Measurements from ENCODE around the gene FGGY.
"Not testable (repeated sequence)": the region's sequence is repeated elsewhere in the genome, so short reads cannot be mapped to it uniquely, and the experiment has no call there.

FGGY gene

DNA sequence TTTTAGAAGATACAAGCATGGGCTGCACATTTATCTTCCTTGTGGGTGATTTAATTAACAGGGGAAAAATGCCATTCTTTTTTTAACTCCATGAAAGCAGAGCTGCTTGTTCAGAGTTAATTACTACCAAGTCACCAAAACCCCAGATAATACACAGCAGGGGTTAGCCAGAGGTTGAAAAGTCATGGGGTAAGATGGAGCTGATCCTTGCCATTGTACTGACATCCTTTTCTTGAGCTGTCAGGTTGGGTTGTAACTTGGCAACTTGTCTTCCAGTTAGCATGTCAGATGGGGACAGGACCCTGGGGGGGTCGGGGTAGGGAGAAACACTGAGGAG is 260.6 kb downstream of the FGGY start:
- no peak for DNase-seq

DNA sequence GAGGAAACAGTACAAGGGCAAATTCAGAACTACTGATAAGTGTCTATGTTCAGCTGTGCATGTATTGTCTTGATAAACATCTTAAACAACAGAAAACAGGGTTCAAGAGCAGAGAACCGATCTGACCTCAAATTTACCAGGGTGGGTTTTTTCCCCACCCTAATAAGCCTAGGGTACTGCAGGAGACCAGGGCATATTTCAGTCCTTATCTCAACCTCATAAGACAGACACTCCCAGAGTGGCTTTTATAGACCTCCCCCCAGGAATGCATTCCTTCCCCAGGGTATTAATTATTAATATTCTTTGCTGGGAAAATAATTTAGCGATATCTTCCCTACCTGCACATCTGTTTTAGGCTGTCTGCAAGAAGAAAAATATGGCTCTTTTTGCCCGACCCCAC is 261.7 kb downstream of the FGGY start:
- not testable (repeated sequence) for DNase-seq

DNA sequence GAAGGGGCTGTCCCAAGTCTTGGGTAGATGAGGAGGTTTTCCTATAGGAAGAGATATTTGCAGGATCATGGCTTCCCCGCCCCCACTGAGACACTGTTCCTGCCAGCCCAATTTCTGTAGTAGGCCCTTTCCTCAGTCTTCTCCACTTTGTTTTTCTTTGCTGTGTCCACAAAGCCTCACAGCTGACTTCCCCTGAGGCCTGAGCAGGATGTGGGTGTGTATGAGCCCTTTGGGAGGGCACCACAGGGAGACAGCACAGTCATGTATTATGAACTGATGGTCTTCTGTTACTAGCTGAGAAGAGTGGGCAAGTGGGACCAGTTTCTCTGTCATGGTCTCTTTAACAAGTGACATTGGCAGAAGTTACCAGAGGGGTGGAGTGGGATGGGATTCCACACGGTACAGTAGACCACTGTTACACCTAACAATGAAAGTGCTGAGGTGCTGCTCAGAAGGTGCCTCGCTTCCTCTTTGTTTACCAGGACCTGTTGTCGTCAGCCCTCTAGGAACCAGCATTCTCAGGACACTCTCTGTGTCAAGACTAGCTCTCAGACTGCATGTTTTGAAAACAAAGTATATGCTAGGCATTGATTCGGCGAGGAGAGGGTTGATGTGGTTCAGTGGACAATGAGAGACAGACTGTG is 264.0 kb downstream of the FGGY start:
- no peak for DNase-seq

DNA sequence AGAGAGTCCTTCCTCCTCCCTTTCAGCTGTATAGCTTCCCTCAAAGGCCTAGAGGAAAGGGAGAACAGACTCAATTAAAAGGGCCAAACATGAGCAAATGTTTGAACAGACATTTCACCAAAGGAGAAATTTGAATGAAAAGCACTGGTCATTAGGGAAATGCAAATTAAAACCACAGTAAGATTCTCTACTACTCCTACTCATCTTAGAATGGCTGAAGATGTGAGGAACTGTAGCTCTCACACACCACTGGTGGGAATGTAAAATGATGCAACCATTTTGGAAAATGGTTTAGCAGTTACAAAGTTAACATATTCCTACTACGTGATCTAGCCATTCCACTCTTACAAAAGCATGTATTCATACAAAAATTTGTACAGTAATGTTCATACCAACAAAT is 264.9 kb downstream of the FGGY start:
- DNase-seq = no peak

DNA sequence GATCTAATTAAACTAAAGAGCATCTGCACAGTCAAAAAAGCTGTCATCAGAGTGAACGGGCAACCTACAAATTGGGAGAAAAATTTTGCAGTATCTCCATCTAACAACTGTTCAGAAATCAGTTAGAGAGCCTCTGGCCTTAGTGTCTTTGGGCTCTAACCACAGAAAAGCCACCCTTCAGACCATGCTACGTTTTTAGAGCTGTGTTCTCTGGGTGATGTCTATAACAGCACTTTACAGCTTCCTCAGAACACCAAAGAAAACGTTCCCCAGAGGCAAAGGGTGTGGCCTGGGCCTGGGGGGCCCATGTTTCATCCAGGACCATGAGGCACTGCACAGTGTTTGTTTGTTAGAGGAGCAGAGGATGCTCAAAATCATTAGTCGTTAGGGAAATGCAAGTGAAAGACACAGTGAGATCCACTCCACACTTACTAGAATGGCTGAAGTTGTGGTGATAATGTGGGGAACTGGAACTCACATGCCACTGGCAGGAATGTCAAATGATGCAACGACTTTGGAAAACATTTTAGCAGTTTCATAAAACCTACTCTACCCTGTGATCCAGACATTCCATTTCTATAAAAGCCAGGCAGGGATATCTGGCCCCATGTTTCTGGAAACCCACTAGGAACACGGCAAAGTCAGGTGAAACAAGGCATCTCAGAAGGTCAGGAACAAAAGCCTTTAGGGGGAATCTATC is 267.4 kb downstream of the FGGY start:
- no peak for DNase-seq

DNA sequence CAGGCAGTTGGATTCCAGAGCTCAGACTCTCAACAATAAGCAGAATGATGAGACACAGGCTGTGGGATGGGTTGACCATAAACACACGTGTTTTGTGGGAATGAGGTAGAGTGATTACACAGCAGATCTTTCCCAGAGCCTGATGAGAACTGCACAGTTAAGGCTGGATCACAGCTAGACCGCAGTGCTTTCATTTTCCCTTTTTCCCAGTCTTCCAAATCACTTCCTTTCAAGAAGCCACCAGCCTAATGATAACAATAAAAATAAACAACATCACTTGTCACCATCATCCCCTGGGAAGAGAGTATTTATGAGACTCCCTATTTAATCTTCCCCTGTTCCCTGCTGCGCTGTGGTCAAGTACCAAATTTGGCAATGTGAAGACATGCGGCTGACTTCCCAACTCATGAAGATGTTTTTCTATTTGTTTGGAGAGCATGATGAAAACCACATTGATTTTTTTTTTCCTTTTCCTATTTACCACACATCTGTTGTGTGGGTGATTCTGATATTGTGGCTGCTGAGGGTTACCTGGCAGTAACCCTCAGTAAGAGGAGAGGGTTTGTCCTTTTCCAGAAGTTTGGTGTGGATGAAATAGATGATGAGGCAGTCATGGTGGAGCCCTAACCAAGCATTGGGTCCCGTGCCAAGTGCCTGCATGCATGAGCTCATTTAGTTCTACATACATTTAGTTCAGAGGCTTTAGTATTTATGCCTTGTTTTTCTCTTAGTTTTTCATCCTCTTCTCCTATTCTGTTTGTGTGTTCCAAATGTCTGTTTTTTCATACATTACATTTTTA is 268.9 kb downstream of the FGGY start:
- no peak for DNase-seq

DNA sequence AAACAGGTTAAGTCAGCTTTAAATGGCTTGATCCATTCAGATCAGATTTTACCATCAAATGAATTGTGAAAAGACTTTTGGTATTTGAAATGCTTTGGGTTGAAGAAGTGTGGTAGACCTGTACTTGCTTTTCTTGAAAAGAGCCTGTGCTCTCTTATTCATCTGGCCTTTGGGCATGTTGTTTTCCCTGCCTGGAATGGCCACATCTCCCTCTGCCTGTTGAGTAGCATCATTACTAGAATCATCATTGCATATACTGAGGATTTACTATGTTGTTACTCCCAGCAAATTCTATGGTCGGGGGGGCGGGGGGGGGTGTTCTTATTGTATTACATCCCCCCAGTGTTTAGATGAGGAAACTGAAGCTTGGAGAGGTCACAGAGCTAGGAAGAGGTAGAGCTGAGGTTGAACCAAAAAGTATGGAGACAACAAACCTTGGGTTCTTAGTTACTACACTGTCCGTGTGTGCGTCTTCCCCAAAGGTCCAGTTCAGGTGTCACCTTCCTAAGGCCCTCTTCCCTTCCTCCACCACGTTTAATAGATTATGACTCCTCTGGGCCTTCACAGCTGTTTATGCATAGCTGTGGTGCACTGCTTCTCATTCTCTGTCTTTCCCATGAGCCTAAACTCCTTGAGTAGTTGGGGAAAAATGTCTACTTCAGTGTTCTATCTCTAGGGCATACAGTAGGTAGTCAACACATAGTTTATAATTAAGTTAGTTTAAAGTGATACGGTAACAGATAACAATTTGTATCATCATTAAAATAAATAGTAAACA is 271.5 kb downstream of the FGGY start:
- no peak for DNase-seq

DNA sequence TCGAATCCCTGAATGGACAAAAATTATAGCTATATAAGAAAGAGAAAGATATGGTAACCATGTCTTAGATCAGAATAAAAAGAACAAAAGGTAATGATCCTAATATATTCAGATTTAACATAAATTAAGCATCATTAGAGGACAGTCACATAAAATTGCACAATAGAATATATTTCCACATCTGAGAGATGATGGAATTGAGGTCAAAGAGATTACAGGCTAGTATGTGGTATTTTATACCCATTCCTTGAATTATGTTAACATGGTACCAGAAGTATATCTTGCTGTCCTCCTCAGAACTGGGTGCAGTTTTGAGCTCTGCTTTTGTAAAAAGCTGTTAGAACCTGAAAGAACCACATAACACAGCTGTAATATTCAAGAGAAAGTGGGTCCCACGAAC is 272.3 kb downstream of the FGGY start:
- DNase-seq = no peak

DNA sequence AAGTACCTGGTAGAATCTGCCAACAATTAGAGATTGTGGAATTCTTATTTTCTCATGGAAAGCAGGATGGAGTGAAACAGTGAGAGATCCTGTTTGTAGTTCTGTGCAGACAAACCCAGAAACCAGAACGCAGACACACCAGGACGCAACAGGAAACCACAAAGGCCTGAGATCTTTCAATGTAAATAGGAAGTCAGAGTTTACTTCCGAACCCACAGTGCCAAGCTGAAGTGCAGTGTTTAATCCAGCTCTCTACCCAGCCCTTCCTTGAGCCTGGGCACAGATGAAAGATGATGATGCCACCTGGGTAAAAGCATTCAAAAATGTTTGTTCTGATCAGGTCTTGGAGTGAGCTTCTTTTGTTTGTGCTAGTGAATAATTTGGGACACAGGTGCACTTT is 273.6 kb downstream of the FGGY start:
- DNase-seq = no peak

DNA sequence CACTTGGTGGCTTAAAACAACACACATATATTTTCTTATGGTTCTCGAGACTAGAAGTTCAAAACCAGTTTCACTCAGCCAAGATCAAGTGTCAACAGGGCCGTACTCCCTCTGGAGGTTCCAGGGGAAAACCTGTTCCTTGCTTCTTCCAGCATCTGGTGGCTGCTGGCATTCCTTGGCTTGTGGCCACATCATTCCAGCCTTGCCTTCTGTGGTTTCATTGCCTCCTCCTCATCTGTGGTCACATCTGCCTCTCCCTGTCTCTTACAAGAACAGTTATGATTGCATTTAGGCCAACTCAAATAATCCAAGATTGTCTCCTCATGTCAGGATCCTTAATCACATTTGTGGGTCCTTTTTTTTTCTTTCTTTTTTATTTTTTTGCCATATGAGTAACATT is 277.2 kb downstream of the FGGY start:
- no peak for DNase-seq

DNA sequence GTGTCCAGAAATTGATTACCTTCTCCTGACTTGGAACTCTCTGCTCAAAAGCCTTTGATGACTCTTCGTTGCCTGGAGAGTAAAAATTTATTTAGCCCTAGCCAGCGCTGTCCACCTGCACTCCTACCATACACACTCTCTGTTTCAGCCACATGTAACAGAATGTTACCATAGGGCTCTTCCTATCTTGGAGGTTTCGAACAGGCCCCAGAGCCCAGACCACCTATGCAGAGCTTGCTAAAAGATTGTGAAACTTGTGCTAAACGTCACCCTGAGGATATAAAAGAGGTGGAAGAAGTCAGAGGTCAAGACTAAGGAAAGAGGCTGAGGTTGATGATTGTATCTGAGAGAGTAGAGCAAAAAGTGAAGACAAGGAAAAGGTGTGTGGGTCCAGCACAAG is 280.9 kb downstream of the FGGY start:
- DNase-seq = no peak

DNA sequence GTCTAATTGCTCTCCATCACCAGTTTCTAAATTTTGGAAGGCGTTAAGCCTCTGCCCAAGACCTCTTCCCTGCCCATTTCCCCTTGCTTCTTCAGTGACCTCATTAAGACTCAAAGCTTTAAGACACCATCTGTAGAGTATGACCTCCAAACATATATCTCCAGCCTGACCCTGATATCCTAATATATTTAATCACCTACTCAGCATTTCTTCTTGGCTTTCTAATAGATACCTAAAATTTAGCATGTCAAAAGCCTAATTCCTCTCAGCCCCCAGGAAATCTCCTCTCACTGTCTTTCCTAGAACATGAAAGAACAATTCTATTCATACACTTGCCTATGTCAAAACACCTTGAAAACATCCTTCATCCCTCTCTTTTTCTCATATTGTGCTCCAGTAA is 282.3 kb downstream of the FGGY start:
- DNase-seq = no peak

DNA sequence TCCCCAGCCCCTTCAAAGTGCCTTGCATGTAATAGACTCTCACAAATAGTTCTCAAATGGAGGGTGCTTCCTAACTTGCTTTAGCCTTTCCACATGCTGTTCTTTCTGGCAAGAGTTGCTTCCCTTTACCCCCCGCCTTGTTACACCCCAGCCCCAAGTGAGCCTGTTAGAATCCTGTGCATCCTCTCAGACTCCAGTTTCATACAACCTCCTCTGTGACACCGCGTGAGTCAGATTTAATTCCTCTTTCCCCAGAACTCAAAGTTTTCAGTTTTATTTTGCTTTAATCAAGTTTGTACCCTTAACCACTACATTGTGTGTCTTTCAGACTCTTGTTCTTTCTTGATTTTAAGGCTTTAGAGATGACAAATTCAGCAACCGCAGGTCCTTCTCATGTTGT is 283.4 kb downstream of the FGGY start:
- no peak for DNase-seq

DNA sequence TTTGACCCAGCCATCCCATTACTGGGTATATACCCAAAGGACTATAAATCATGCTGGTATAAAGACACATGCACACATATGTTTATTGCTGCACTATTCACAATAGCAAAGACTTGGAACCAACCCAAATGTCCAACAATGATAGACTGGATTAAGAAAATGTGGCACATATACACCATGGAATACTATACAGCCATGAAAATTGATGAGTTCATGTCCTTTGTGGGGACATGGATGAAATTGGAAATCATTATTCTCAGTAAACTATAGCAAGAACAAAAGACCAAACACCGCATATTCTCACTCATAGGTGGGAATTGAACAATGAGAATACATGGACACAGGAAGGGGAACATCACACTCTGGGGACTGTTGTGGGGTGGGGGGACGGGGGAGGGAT is 295.5 kb downstream of the FGGY start:
- not testable (repeated sequence) for DNase-seq

DNA sequence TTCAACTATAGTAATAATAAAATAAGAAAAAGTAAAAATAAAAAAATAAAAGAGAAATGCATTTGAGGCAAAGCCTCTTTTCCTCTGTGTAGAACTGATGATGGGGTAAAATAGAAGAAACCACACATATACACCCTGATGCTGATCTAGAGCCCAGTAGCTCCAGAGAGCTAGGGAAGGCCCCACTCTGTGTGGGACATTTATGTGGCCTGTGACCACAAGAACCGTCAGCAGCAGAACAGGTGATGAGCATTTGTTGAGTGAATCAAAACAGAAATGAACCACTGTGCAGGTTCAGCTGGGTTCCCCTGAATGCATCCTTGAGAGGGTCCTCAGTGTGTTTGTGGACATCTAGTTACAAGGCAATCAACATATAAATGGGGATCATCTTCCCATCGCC is 296.0 kb downstream of the FGGY start:
- no peak for DNase-seq

DNA sequence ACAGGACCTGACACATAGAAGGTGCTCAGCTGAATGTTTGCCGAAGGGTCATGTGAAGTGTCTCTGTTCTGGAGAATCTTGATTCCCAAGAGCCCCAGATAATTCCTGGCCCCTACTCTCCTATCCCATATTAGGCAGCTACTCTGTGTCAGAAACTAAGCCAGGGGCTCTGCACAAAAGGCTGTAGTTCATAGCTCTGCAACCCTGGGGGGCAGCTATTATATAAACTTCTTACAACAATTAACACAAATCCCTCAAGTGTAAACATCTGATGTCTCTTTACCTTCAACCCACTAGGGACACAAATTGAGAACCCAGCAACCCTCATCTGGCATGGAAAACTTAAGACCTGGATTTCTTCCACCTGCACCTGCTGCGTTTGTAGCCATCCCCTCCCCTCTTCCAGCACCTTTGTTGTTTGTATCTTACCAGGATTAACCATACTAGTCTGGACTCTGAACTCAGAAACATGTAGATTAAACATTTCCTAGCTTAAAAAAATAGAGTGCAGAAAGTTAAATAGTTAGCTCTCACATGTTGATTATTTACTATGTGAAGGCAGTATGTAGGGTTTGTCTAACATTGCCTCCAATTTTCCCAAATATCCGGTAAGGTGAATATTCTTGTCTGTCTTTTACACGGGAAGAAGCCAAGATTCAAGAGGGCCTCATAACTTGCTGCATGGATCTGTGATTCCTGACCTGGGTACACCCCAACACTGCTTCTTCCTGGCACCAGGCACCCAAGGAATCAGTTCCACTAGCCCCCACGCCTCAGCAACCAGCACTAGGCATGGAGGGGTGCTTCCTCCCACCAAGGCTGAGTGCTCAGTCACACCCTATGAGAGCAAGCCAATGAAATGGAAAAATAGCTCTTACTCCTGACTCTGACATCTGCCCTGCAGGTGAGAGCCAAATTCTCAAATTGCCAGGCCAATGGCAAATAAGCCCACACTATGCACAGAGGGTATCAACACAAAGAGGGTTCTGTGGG is 297.2 kb downstream of the FGGY start:
- DNase-seq = no peak

DNA sequence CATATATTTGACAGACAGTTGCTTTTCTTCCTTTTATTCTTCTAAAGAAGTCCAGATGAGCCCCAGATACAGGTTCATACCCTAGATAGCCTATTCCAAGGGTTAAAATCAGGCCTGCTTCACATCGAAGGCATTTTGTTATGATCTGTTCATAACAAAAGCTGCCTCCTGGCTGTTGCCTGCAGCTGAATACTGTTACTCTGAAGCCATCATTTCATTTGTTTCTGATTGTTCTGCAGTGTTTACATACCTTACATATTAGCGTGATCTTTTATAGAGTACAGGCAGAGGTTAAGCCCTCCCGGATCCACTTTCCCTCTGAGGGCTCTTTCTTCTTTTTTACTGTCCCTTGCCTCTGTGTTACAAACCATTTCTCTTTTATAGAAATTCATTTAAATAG is 298.9 kb downstream of the FGGY start:
- no peak for DNase-seq

DNA sequence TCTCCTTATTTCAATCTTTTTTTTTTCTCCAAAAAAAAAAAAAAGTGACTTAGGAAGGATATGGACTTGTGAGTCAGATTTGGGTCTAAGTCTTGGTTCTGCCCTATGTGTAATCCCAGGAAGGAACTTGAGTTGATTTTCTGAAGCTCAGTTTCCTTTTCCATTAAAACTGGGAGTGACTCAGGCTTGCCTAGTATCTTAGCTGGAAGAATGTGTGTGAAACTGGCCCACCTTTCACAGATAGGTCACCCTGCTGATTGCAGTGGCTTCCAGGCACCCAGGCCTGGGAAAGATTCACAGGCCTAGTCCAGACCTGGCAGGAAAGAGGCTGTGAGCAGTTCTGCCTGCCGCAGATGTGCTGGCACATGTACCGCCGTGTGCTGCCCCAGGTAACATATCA is 299.5 kb downstream of the FGGY start:
- no peak for DNase-seq

DNA sequence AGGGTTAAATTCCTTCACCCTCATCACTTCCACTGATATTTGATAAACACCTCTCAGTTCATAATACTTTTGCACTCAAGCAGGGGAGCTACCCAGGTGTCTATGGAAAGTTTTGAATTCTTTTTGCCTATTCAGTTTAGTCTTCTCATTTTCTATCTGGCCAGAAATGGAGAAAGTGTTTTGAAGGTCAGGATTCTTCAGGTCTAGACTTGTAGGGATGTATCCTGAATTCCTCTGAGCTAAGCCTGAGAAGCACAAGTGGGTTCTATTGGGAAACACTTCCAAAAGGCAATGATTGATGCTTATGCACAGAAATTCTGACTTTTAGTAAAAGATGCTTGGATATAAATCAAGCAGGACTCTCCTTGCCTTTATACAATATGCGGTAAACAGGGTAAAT is 300.1 kb downstream of the FGGY start:
- no peak for DNase-seq

DNA sequence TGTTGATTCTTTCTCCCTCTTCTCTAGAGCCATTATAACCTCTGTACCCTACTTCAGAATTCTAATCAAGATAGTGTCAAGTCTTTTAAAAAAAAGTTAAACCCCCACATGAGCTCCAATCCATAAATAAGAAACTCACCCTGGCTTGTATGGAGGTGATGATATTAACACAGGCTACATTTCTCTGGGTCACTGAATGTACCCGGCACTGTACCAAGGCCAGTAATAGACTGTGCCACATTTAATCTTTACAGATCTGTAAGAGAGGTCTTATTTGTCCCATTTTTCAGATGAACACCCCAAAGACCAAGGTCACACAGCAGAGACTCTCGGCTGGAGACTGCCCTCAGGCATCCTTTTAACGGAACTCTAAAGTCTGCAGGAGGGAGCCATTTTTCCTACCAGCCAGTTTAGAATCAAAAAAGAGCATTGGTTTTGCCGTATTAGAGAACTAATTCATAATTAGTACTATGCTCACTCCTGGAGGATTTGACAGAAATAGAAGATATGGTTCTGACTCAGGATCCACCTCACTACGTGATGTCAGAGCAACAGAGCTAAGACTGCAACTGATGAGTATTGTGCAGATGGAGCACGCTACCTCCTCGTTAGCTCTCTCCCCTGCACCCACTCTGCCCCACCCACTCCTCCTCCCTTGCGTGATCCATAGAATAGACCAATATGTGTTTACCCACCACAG is 300.7 kb downstream of the FGGY start:
- no peak for DNase-seq

DNA sequence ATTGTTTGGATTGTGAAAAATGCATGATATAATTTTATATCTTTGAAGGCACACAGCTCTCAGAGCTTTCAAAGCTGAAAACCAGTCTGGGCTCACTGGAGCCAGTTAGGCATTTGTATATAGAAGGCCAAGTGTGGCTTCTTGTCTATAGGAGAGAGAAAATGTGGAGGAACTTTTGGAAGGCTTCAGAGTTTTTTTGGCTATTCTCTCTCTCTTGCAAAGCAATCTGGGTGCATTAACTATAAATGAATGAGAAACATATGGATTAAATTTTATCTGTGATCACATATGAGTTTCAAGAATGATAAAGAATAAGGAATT is 301.2 kb downstream of the FGGY start:
- no peak for DNase-seq

DNA sequence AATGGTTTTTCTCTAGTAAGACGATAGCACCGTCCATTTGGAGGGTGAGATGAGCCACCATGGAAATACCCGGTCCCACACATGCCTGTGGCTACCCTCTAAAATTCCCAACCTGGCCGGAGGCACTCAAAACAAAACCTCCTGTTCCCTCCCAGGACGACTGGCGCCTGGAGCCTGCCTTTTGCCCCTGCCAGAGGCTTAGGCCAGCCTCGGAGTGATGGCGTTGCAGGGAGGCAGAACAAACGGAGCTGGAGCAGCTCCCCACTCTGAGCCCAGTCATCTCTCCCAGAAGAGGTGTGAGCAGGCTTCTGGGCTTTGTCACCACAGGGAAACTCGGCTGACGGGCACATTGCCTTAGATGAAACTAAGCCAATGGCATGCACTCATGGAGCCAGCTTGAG is 304.1 kb downstream of the FGGY start:
- no peak for DNase-seq
